Fibroblast of skin of back (primary cell): ENCODE measurements around the gene BLOC1S2. TPM values are rescaled to one million over a fixed set of nuclear protein-coding genes. Genes with fewer than 3 reads are reported as not detected.
"Not testable (repeated sequence)": the region's sequence is repeated elsewhere in the genome, so short reads cannot be mapped to it uniquely, and the experiment has no call there.

Experiments used
- DNase-seq: peaks from one replicate; pipeline ENCODE4 v3.0.0-alpha.2; 2013
- polyA plus RNA-seq, 2 experiments: library from polyadenylated mRNA; unstranded; fragments of 120-200 nt; gene quantifications; one replicate each; pipeline ENCODE4 v1.2.1, GENCODE V29; 2013; ENCODE audit not compliant: insufficient read length in 2 of 2

The BLOC1S2 gene
- 28.2 TPM for polyA plus RNA-seq (2013, experiment 1 of 2; ENCODE audit: insufficient read length)
- polyA plus RNA-seq (2013, experiment 2 of 2; ENCODE audit: insufficient read length), result 20.4 TPM

DNA sequence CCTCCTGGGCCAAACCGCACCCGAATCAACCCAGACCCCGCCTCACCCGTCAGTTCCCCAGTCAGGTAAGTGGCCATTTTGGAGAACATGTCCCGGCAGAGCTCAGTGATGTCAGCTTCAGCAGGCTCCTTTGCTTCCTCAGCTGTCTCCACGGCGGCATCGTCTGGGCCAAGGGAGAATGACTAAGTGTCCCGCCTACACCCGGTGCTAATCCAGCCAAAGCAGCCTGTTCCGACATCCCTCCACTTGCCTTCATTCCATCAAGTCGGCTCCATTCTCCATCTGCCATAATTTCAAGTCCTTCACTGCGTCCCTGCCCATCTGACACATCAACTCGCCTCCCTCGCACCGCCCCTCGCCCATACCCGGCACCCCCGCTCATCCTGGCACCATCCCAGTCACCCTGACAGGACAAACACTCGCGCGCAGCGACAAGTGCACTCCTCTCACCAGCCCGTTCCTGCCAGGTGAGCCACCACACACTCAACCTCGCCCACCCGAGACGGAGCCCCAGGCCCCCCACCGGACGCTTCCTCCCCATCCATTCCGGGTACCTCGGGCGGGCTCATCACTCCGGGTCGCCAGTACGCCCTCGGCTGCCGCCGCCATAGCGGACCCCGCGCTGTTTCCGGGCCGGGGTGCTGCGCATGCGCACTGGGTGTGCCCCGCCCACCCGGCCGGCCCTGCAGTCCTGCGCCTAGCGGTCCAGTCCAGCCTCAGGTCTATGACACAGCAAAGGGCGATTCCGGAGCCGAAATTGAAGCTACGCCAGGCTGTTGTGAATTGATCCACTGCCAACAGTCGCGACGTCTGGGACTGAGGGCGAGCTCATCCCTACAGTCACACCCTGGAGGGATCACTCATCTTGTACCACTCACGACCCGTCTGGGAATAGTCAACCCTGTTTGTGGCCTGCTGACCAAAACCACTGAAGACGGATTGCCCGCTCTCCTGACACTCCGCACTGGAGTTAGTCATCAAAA, at the start of gene BLOC1S2:
Gene BLOC1S2 (minus strand): TSS at position 630 of the 983 bp plus-strand sequence. CDS start 21 bp downstream, at position 609.
- DNase-seq, result peak; percentile 84

DNA sequence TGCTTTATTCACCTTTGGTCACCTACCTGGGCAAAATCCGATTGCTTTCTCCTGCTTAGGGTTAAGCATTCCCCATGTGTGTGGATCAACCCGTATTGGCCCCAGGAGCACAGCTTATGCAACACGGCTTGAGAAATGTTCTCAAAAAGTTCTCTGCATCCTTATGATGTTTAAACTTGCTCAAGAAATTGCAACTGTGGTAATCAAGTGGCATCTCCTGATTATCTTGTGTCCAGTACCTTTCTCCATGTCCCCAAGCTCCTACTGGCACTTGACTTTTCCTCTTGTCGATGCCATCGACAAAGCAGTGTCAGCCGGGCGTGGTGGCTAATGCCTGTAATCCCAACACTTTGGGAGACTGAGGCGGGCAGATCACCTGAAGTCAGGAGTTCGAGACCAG, 48.3 kb upstream of the BLOC1S2 start:
- DNase-seq, result no peak

DNA sequence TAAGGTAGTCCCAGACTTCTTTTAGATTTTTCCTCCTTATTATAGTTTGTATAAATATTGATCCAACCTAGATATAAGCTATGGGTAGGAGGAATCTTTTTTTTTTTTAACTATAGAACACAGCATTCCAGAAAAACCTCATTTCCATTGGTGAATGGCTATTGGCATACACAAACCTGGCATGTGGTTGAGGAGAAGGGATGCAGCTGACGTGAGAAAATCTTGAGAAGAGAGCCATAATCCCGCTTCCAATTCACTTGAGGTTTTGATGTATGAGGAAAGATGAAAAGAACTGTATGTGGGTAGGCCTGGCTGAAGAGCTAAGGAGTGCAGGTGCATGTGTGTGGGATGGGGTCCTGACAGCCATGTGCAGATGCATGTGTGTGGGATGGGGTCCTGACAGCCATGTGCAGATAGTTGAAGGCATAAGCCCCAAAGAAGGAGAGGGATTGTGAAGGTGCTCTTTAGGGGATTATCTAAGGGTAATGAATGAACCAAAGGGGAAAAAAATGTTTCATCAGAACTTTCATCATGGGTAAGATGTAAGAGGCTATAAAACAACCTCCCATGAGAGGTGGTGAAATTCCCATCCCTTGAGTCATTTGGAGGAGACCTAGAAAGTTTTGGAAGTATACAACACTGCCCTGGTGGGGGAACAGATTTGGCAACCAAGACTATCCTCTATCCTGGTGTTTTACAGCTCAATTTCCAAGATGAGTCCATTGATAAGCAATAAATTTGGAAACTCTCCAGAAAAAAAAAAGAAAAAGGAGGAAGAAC, 47.4 kb upstream of the BLOC1S2 start:
- no peak for DNase-seq

DNA sequence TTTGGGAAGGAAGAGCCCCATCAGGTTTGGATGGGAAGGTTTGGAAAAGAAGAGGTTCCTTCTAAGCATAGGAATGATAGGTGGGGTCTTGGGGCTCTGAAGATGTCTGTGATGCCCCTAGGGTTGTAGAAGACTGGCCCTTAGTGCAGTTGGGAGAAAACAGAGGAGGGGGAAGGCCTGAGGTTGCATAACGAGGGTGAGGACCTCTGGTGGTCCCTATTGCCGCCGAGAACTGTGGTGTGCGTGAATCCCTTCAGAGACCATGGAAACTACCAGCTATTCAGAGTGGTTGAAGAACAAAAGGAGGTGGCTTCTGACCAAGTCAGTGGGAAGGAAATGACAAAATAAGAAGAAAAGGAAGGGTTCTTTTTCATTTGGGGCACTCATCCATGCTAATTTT, 46.6 kb upstream of the BLOC1S2 start:
- DNase-seq, result no peak

DNA sequence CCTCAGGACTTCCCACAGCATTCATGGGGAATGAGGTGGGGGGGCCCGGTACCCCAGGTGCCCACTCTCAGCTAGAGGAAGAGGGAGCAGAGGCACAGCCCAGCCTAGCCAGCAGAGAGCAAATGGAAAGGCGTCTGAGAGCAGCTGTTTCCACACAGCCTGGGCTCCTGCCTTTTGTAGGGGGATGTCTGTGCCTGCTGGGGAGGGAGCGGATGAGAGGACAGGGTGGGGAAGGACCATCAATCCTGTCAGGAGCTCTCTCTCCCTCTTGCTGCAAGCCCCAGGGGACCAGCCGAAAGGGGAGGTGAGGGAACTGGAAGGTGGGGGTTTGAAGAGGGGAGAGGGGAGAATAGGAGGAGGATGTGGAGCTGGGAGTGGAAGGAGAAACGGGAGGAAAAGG, 43.6 kb upstream of the BLOC1S2 start, which contains the start of gene PKD2L1:
Gene PKD2L1 (minus strand): TSS at position 150 of the 400 bp plus-strand sequence. CDS start 125 bp downstream, at position 25.
- DNase-seq, result no peak

DNA sequence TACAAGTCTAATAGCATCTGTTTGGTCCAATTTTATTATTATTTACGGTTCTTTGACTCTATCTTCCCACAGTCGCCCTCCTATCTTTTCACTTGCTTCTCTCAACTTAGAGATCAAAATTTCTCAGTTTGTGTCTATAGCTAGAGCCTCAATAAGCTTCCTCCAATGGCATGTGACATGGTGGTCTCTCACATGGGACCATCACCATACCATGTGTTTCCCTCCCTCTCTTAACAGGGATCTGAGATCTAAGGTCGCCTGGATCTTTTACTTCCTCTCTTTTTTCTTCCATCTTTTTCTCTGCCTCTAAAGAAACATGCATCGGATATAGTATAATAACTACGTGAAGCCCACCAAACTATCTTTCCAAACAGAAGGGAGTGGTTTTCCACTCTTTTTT, 41.7 kb upstream of the BLOC1S2 start:
- no peak for DNase-seq

DNA sequence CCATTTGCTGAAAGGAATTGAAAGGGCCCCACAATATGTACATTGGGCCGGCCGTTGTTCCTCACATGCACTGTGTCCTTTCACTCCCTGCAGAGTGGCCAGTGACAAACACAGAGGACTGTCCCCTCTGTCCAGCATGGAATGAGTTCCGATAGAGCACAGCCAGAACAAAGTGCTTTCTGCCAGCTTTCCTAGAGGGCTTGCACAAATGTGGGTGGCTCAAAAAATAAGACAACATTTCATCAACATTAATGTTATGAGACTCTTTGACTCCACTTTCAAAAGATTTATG, 41.2 kb upstream of the BLOC1S2 start:
- DNase-seq, result no peak

DNA sequence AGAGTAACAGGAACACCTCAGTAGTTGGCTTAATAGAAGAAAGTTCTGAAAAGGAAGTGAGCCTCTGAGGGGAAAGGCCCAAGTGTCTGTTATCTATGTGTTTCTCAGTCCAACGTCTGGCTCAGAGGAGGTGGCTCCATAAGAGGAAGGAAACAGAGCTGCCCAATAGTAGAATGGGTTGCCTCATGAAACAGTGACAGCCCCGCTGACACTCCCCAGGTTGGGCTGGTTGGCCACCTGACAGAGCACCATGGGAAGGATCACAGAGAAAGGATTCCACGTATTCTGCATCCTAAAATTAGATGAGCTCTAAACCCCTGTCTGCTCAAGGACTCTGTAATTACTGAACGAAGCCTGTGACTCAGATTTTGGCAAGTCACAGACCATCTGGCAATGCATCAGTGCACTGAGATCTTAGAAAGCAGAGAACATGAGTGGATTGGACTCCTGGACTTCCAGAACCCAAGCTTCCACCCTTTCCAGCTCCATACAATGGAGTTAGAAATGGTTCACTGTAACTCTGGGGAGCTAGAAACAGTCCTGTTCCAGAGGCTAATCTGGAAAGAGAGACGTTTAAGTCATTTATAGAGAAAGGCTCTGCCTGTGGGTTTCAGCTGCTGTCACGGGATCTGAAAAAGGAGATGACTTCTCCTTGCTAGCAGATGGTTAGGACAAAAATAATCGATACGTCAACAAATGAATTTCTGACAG, 40.7 kb upstream of the BLOC1S2 start:
- DNase-seq, result no peak

DNA sequence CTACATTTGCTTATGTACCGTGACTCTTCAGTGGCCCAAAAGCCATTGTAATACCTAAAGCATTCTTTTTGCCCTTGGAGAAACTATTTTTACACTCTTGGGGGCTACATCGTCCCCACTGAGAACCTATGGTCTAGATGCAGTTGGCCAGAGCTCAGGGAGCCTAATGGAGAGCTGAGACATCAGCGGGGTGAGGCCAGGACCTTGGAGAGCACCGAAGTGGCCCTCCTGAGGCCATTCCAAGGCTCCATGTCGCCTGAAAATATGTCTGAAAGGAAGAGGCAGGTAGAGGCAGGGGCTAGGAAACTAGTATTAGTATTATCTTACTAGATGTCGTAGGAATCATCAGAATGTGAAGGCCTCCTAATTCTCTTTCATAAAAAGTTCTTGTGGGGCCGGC, 38.7 kb upstream of the BLOC1S2 start:
- DNase-seq, result no peak

DNA sequence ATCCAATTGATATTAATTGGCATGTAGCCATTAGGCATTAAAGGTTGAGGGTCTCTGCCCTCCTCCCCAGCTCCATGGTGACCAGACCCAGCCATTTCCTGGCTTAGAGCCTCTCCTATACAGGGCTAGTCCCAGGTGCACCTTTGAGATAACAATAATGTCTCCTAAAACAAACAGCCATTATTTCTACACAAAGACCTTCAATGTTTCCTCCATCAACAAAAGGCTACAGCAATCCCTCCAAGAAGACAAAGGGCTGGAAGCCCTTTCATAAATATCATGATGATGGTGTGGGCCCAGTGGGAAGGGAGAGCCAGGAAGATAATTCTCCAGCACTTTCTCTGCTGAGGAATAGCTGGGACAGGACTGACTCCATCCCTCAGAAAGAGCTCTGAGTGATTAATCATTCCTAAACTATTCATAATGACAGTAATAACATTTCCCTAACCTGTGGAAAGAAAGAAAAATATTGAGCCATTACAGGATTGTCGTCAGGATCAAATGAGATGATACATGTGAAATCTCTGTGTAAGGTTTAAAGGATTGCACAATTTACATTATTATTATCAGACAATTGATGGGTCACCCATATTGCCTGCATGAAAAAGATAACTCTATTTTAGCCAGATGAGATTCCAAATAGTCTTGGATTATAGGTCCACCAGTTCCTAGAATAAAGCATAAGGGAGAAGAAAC, 33.4 kb upstream of the BLOC1S2 start:
- no peak for DNase-seq

DNA sequence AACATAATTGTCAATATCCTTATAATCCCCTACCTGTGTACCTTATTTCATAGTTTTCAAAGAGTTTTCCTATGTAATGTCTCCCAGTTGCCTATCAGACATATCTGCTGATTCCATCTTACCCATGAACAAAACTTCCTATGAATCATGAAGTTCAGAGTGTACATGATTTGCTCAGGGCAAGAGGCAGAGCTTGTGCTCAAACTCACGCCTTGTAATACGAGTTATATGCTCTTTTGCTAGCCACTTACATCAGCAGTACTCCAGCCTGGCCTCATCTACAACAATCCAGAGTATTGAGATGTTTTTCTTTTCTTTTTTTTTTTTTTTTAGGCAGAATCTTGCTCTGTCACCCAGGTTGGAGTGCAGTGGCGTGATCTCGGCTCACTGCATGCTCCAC, 31.7 kb upstream of the BLOC1S2 start:
- DNase-seq, result no peak

DNA sequence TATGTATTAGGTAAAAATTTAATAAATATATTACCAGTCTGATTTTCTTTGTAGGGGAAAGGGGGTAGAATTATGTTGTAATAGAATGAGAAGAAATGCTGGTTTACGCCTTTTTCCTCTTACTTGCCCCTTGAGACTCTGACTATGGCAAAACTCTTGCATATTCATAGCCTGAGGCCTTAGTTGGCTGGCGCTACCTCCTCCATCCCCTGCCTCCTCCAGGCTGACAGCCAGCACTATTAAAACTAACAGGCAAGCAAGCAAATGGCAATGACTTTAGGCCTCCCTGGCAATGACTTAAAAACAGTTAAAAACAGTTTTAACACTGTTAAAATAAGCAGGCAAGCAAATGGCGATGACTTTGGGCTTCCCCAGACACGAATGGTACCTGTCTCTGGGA, 29.1 kb upstream of the BLOC1S2 start:
- DNase-seq, result no peak

DNA sequence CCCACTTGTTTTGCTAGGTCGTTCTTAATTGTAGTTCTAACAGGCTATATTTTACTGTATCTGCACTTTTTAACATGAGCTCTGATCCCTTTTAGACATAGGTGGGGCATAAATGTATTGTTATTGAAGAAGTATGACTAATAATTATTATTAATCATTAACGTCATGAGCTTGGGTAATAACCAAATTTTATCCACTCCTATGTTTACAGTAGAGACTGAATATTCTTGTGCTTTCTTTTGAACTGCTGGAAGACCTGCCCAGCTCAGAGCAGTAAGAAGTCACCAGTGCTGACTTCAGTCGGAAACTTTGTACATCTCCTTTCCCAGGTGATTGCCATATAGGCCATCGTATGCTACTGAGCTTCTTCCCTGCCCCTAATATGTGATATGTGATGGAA, 24.8 kb upstream of the BLOC1S2 start:
- DNase-seq, result no peak

DNA sequence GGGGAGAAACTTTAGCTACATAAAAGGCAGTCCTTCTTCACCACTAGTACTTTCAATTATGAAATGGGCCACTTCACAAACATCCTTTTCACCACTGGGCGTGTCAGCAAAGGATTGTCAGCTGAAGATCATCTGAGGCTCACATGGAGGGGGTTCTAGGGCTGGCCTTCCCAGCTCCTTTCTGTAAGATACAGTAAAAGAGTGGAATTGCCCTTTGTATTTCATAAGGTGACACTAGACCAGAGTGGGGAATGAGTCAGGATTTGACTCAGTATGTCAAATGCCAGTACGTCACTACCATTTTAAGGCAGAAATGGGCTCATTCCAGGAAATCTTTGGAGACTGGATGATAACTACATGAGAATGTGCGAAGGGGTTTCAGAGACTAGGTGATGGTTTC, 21.2 kb upstream of the BLOC1S2 start:
- peak; percentile 3 for DNase-seq

DNA sequence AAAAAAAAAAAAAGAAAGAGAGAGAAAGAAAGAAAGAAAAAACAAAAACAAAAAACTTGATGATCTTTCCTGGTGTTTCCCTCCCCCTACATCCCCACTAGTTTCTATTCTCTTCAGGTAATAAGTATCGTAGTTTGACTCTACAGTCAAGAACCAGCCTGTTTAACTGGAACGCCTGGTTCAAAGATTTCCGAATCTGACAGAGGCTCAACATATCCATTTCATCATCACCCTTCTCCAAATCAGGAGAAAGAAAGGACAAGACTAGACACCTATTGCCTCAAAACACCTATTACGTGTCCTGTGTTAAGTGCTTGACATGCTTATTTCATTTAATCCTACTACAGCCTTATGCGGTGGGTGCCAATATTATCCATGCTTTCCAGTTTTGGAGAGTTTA, 20.4 kb upstream of the BLOC1S2 start:
- DNase-seq, result no peak

DNA sequence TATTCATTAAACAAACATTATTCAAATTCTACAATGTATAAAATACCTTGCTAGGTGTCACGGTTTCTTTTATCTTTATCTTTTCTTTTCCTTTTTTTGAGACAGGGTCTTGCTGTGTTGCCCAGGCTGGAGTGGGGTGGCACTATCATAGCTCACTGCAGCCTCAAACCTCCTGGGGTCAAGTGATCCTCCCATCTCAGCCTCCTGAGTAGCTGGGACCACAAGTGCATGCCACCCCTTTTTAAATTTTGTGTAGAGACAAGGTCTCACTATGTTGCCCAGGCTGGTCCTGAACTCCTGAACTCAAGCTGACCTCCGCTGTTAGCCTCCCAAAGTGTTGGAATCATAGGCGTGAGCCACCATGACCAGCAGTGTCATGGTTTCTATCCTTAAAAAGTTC, 17.9 kb upstream of the BLOC1S2 start:
- DNase-seq, result no peak

DNA sequence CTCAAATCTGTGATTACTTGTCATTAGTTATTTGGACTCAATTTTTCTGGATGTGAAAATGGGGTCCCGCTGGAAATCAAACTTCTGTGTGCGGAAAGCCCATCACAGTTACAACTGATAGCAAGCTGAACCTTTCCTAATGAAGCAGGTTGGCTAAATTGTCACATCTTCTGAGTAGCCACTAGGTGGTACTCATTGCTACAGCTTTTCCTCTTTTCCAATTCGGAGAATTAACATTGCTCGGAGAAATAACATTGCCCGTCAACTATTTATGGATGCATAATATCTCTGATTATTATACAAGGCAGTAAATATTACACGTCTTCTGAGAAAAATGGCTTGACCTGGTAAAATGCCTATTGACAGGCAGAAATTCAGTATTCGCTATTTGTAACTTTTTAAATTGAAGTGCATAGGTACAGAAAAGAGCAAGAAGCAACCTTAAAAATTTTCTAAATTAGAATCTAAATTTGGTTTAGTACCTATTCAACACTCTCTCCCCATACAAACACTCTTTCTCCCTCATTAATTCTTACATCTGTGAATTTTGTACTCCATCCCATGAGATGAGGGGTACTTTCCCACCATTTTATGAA, 17.3 kb upstream of the BLOC1S2 start:
- peak; percentile 15 for DNase-seq

DNA sequence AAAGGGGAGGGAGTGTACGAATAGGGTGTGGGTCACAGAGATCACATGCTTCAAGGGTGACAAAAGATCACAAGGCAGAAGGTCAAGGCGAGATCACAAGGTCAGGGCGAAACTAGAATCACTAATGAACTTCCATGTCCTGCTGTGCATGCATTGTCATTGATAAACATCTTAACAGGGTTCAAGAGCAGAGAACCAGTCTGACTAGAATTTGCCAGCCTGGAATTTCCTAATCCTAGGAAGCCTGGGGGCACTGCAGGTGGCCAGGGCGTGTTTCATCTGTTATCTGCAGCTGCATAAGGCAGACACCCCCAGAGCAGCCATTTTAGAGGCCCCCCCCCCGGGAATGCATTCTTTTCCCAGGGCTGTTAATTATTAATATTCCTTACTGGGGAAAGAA, 14.6 kb upstream of the BLOC1S2 start:
- DNase-seq, result not testable (repeated sequence)

DNA sequence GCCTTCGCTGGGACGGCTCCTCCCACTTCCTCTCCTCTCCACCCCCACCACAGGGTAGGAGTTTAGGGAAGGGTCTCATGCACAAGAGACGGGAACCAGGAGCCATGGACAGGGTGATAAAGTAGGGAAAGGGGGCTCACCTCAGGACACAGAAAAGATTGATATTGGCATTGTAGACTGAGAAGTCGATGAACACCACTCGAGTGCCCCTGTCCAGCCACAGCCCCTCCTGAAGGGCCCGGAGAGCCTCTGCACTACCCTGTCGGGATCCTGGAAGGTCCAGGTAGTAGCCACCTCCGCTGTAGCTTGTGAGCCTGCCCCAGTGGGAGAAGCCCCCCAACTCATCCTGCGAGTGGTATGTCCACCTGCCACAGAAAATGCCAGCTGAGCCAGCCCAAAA, 10.8 kb upstream of the BLOC1S2 start:
- DNase-seq, result no peak

DNA sequence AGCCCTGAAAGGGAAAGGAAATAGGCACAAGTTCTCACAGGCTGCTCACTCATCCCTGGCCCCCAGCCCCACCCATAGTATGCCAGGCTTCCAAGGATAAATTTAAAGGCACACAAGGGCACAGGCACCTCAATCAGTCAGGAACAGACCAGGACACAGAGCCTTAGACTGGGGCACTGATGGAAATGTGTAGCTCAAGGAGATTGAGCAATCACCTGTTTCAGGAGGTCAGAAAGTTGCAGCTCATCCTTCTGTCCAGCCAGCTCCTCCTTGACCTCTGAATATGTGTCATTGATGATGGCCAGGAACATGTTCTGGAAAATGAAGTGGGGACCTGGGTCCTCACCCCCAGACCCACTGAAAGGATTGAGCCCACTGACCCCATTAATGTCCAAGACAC, 6.6 kb upstream of the BLOC1S2 start:
- DNase-seq, result no peak

DNA sequence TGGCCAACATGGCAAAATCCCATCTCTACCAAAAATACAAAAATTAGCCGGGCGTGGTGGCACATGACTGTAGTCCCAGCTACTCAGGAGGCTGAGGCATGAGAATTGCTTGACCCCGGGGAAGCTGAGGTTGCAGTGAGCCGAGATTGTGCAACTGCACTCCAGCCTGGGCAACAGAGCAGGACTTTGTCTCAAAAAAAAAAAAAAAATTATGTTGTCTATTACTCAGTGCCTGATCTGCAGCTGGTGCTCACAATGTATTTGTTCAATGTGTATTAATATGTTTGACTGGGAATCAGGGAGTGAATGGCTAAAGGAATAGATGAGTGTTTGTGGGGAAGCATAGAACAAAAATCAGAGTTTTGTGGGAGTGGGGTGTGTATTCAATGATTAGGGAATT, 5.8 kb upstream of the BLOC1S2 start:
- DNase-seq, result not testable (repeated sequence)

DNA sequence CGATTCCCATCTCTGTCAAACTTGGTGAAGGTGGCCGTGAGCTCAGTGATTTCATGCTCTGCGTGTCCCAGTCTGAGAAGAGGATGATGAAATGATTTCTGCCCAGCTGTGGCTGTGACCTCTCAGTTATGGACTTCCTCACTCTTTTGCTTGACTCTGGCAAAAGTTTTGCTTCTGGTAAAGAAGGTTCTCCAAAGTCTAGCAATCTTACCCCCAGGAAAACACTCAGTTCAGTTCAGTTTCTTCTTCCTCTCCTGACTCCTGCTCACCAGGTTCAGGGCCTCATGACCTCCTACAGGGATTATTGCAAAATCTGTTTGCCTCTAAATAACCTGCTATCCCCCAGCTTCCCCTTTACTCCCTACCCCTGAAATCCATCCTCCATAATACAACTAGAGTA, 4.9 kb upstream of the BLOC1S2 start:
- no peak for DNase-seq
